Hepatocyte (in vitro differentiated cells): ENCODE data around the gene OVAAL.

Experiments used
- CTCF ChIP-seq: fragments of 200-600 bp; sonication (generic); IDR thresholded peaks from 2 replicates; pipeline ENCODE4 v1.5.1; 2016; ENCODE audit warnings: antibody characterized with exemption, mild to moderate bottlenecking; ENCODE audit not compliant: poor library complexity
- EZH2 ChIP-seq: fragments of 200-600 bp; sonication (generic); IDR thresholded peaks from 2 replicates; pipeline ENCODE4 v1.6.1; 2016; ENCODE audit warnings: antibody characterized with exemption, mild to moderate bottlenecking, borderline replicate concordance

- TF ChIP-seq CTCF: no peak
- no peak for TF ChIP-seq EZH2
Observed at GRCh38 chr1:180590889-180591288, 32.1 kb downstream of the OVAAL start.
